ENCODE data around the gene MYOM3. TPM values are rescaled to one million over a fixed set of nuclear protein-coding genes. Genes with fewer than 3 reads are reported as not detected.

The MYOM3 gene
- total RNA-seq, 1 donor from 2014 or later = 8.1 TPM

DNA sequence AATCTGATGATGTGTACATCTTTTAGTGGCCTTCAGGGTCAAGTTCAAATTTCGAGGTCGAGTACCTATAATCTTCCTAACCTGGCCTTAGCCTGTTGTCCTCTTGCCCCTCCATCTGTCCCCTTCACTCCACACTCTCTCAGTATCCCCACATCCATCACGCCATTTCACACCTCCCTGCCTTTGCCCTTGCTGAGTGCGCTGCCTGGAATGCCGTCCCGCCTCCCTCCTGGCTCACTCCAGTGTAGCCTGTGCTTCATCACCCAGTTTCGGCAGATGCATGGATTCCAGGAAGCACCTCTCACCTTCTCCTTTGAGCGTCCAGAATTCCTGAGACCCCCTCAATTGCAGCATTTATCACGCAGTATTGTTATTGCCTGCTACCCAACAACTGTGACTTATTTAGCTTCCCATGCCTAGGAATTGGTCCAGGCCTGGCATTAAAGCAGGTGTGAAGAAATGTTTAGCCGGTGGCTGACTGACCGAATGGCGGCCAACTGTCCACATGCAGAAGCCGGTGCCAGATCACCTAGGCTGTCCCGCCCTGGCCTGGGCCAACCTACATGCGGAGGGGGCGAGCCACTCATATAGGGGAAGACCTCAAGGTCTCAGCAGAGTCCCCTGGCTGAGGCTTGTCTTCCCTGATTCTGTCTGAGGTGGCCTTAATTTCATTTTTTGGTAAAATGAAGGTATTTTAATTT is 34.5 kb downstream of the MYOM3 start:
- H3K36me3 ChIP-seq (ENCODE audit: control insufficient read depth, insufficient read depth, low read length) = no peaks in the 10 kb centered on the region
- TF ChIP-seq CTCF (IDR thresholded peaks at IDR 0.05; ENCODE audit: insufficient read depth, low read length, poor library complexity, severe bottlenecking) = no peak
- no peak overlapping the region for H3K4me3 ChIP-seq (ENCODE audit: low read depth, low read length)
- H3K27me3 ChIP-seq (ENCODE audit: control insufficient read depth, insufficient read depth, low read length) = no peaks in the 10 kb centered on the region
- no peak for DNase-seq (ENCODE audit: low read depth)

- DNase-seq (ENCODE audit: low read depth) = no peak
- no peak overlapping the region for H3K4me3 ChIP-seq (ENCODE audit: low read depth, low read length)
- no peak for TF ChIP-seq CTCF (IDR thresholded peaks at IDR 0.05; ENCODE audit: insufficient read depth, low read length, poor library complexity, severe bottlenecking)
- no peaks in the 10 kb centered on the region for H3K36me3 ChIP-seq (ENCODE audit: control insufficient read depth, insufficient read depth, low read length)
- no peaks in the 10 kb centered on the region for H3K27me3 ChIP-seq (ENCODE audit: control insufficient read depth, insufficient read depth, low read length)
Measured at GRCh38 chr1:24075946-24076345, 36.0 kb downstream of the MYOM3 start.

DNA sequence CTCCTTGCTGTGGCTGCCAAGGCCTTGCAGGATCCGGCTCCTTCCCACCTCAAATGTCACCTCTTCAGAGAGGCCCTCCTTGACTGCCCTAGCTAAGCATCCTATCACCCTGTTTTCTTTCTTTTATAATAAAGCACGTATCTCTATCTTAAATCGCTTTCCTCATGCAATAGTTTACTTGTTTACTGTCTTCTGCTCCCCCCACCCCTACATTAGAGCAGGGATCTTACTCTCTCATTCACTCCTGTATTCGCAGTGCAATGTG is 36.4 kb downstream of the MYOM3 start:
- no peak for TF ChIP-seq CTCF (IDR thresholded peaks at IDR 0.05; ENCODE audit: insufficient read depth, low read length, poor library complexity, severe bottlenecking)
- H3K36me3 ChIP-seq (ENCODE audit: control insufficient read depth, insufficient read depth, low read length) = no peaks in the 10 kb centered on the region
- no peaks in the 10 kb centered on the region for H3K27me3 ChIP-seq (ENCODE audit: control insufficient read depth, insufficient read depth, low read length)
- no peak for DNase-seq (ENCODE audit: low read depth)
- H3K4me3 ChIP-seq (ENCODE audit: low read depth, low read length) = no peak overlapping the region

- no peak for DNase-seq (ENCODE audit: low read depth)
- no peak for TF ChIP-seq CTCF (IDR thresholded peaks at IDR 0.05; ENCODE audit: insufficient read depth, low read length, poor library complexity, severe bottlenecking)
- Histone ChIP-seq H3K36me3 (ENCODE audit: control insufficient read depth, insufficient read depth, low read length) (no peaks in the 10 kb centered on the region), H3K4me3 (ENCODE audit: low read depth, low read length) (no peak overlapping the region), H3K27me3 (ENCODE audit: control insufficient read depth, insufficient read depth, low read length) (no peaks in the 10 kb centered on the region)
Measured at GRCh38 chr1:24074817-24075589, 36.9 kb downstream of the MYOM3 start.

DNA sequence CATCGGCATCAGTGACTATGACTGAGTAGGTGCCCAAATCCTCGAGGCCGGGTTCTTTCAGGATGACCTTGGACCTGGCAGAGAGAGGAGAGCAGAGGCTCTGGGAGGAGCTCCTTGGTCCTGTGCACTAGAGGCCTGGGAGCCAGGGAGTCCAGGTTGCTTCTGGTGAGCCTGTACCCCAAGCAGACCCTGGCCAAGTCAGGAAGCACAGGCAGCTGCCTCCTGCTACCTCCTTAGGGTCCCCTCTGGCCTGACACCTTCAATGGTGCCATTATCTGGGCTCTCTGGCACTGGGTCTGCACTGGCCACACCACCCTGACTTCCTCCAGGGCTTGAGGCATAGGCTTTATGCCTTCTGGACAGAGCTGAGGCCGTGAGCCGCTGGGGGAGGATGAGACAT is 37.7 kb downstream of the MYOM3 start:
- TF ChIP-seq CTCF (IDR thresholded peaks at IDR 0.05; ENCODE audit: insufficient read depth, low read length, poor library complexity, severe bottlenecking) = no peak
- no peak for DNase-seq (ENCODE audit: low read depth)
- Histone ChIP-seq H3K27me3 (ENCODE audit: control insufficient read depth, insufficient read depth, low read length) (no peaks in the 10 kb centered on the region), H3K36me3 (ENCODE audit: control insufficient read depth, insufficient read depth, low read length) (no peaks in the 10 kb centered on the region), H3K4me3 (ENCODE audit: low read depth, low read length) (no peak overlapping the region)

GRCh38 chr1:24071941-24072340 is 40.0 kb downstream of the MYOM3 start:
- peaks cover 1% of the 10 kb centered on the region for H3K27me3 ChIP-seq (ENCODE audit: control insufficient read depth, insufficient read depth, low read length)
- no peaks in the 10 kb centered on the region for H3K36me3 ChIP-seq (ENCODE audit: control insufficient read depth, insufficient read depth, low read length)
- no peak for TF ChIP-seq CTCF (IDR thresholded peaks at IDR 0.05; ENCODE audit: insufficient read depth, low read length, poor library complexity, severe bottlenecking)
- no peak overlapping the region for H3K4me3 ChIP-seq (ENCODE audit: low read depth, low read length)
- no peak for DNase-seq (ENCODE audit: low read depth)

All from kidney epithelial cell (primary cell).